Measurements from ENCODE around the gene DPYSL4. TPM values are rescaled to one million over a fixed set of nuclear protein-coding genes. Genes with fewer than 3 reads are reported as not detected.

The DPYSL4 gene
- total RNA-seq, 2 experiments from 2014 or later: 19.9 to 22.2 TPM

- H3K36me3 Mint-ChIP-seq: no peaks in the 10 kb centered on the region
Observed at GRCh38 chr10:132146271-132146671, 40.5 kb upstream of the DPYSL4 start.

GRCh38 chr10:132146941-132147915 lies 39.5 kb upstream of the DPYSL4 start:
- no peak for DNase-seq
- no peak overlapping the region for H3K27ac Mint-ChIP-seq
- no peak overlapping the region for H3K4me3 Mint-ChIP-seq
- no peaks in the 10 kb centered on the region for H3K36me3 Mint-ChIP-seq
- no peaks in the 10 kb centered on the region for H3K4me1 Mint-ChIP-seq
- H3K27me3 Mint-ChIP-seq: peaks cover 8% of the 10 kb centered on the region
- H3K9me3 Mint-ChIP-seq: no peaks in the 10 kb centered on the region

More at GRCh38 chr10:132146271-132146671, 40.5 kb upstream of the DPYSL4 start:
- H3K4me3 Mint-ChIP-seq: no peak overlapping the region
- H3K27ac Mint-ChIP-seq: no peak overlapping the region
- peaks cover 8% of the 10 kb centered on the region for H3K27me3 Mint-ChIP-seq
- no peaks in the 10 kb centered on the region for H3K4me1 Mint-ChIP-seq
- DNase-seq: no peak
- H3K9me3 Mint-ChIP-seq: no peaks in the 10 kb centered on the region

GRCh38 chr10:132148261-132149251 lies 38.2 kb upstream of the DPYSL4 start:
- peaks cover under 1% of the 10 kb centered on the region for H3K27me3 Mint-ChIP-seq
- no peak overlapping the region for H3K27ac Mint-ChIP-seq
- no peaks in the 10 kb centered on the region for H3K4me1 Mint-ChIP-seq
- no peak for DNase-seq
- H3K4me3 Mint-ChIP-seq: no peak overlapping the region
- H3K9me3 Mint-ChIP-seq: no peaks in the 10 kb centered on the region
- no peaks in the 10 kb centered on the region for H3K36me3 Mint-ChIP-seq

- H3K27me3 Mint-ChIP-seq: no peaks in the 10 kb centered on the region
- H3K9me3 Mint-ChIP-seq: no peaks in the 10 kb centered on the region
- H3K4me1 Mint-ChIP-seq: no peaks in the 10 kb centered on the region
- DNase-seq: no peak
- H3K4me3 Mint-ChIP-seq: no peak overlapping the region
- no peaks in the 10 kb centered on the region for H3K36me3 Mint-ChIP-seq
- H3K27ac Mint-ChIP-seq: no peak overlapping the region
Observed at GRCh38 chr10:132149271-132149670, 37.5 kb upstream of the DPYSL4 start.

- no peaks in the 10 kb centered on the region for H3K36me3 Mint-ChIP-seq
- H3K27ac Mint-ChIP-seq: no peak overlapping the region
- H3K27me3 Mint-ChIP-seq: no peaks in the 10 kb centered on the region
- no peak overlapping the region for H3K4me3 Mint-ChIP-seq
- no peaks in the 10 kb centered on the region for H3K9me3 Mint-ChIP-seq
- H3K4me1 Mint-ChIP-seq: no peaks in the 10 kb centered on the region
- DNase-seq: no peak
Observed at GRCh38 chr10:132149917-132150316, 36.8 kb upstream of the DPYSL4 start.

- DNase-seq: no peak
- no peaks in the 10 kb centered on the region for H3K36me3 Mint-ChIP-seq
- H3K27me3 Mint-ChIP-seq: no peaks in the 10 kb centered on the region
- H3K9me3 Mint-ChIP-seq: no peaks in the 10 kb centered on the region
- no peaks in the 10 kb centered on the region for H3K4me1 Mint-ChIP-seq
- no peak overlapping the region for H3K4me3 Mint-ChIP-seq
- no peak overlapping the region for H3K27ac Mint-ChIP-seq
Observed at GRCh38 chr10:132150777-132151176, 36.0 kb upstream of the DPYSL4 start.

- no peak for DNase-seq
- Mint-ChIP-seq H3K27me3 (no peaks in the 10 kb centered on the region), H3K27ac (no peak overlapping the region), H3K4me1 (no peaks in the 10 kb centered on the region), H3K36me3 (no peaks in the 10 kb centered on the region), H3K9me3 (no peaks in the 10 kb centered on the region), H3K4me3 (no peak overlapping the region)
Observed at GRCh38 chr10:132151286-132151950, 35.3 kb upstream of the DPYSL4 start.

- no peak for DNase-seq
- Mint-ChIP-seq H3K27me3 (no peaks in the 10 kb centered on the region), H3K4me3 (no peak overlapping the region), H3K36me3 (no peaks in the 10 kb centered on the region), H3K9me3 (no peaks in the 10 kb centered on the region), H3K4me1 (no peaks in the 10 kb centered on the region), H3K27ac (no peak overlapping the region)
Observed at GRCh38 chr10:132151951-132152505, 34.7 kb upstream of the DPYSL4 start.

- no peaks in the 10 kb centered on the region for H3K27me3 Mint-ChIP-seq
- DNase-seq: no peak
- peaks cover under 1% of the 10 kb centered on the region for H3K4me1 Mint-ChIP-seq
- no peak overlapping the region for H3K4me3 Mint-ChIP-seq
- no peak overlapping the region for H3K27ac Mint-ChIP-seq
- no peaks in the 10 kb centered on the region for H3K36me3 Mint-ChIP-seq
- no peaks in the 10 kb centered on the region for H3K9me3 Mint-ChIP-seq
Observed at GRCh38 chr10:132152896-132153580, 33.7 kb upstream of the DPYSL4 start.

GRCh38 chr10:132153616-132154217 lies 33.0 kb upstream of the DPYSL4 start:
- Mint-ChIP-seq H3K27me3 (no peaks in the 10 kb centered on the region), H3K27ac (no peak overlapping the region), H3K4me3 (no peak overlapping the region), H3K4me1 (peaks cover 4% of the 10 kb centered on the region), H3K36me3 (no peaks in the 10 kb centered on the region), H3K9me3 (no peaks in the 10 kb centered on the region)
- DNase-seq: no peak

- H3K27me3 Mint-ChIP-seq: no peaks in the 10 kb centered on the region
- peaks cover 10% of the 10 kb centered on the region for H3K4me1 Mint-ChIP-seq
- no peak for DNase-seq
- no peak overlapping the region for H3K4me3 Mint-ChIP-seq
- H3K9me3 Mint-ChIP-seq: no peaks in the 10 kb centered on the region
- H3K36me3 Mint-ChIP-seq: no peaks in the 10 kb centered on the region
- no peak overlapping the region for H3K27ac Mint-ChIP-seq
Observed at GRCh38 chr10:132154440-132154839, 32.3 kb upstream of the DPYSL4 start.

GRCh38 chr10:132154931-132155330 lies 31.8 kb upstream of the DPYSL4 start:
- Mint-ChIP-seq H3K4me3 (no peak overlapping the region), H3K27me3 (no peaks in the 10 kb centered on the region), H3K36me3 (no peaks in the 10 kb centered on the region), H3K4me1 (peaks cover 10% of the 10 kb centered on the region), H3K27ac (no peak overlapping the region), H3K9me3 (no peaks in the 10 kb centered on the region)
- DNase-seq: no peak

- DNase-seq: no peak
- Mint-ChIP-seq H3K4me3 (no peak overlapping the region), H3K36me3 (no peaks in the 10 kb centered on the region), H3K9me3 (no peaks in the 10 kb centered on the region), H3K27ac (no peak overlapping the region), H3K4me1 (peaks cover 10% of the 10 kb centered on the region), H3K27me3 (no peaks in the 10 kb centered on the region)
Observed at GRCh38 chr10:132155723-132156381, 30.9 kb upstream of the DPYSL4 start.

Data from activated naive CD8-positive, alpha-beta T cell treated with anti-CD3 and anti-CD28 coated beads for 36 hours (primary cell).